Measurements from ENCODE around the gene NR2F1-AS1.

Gene NR2F1-AS1

GRCh38 chr5:93580927-93581445, at the start of gene NR2F1-AS1:
Gene NR2F1-AS1, minus strand, starts transcription at chr5:93581219.
- DNase-seq = no peak

GRCh38 chr5:93626801-93627200, 45.8 kb upstream of the NR2F1-AS1 start:
- no peak for DNase-seq

- DNase-seq = no peak
Measured at GRCh38 chr5:93623153-93623552, 42.1 kb upstream of the NR2F1-AS1 start.

DNA sequence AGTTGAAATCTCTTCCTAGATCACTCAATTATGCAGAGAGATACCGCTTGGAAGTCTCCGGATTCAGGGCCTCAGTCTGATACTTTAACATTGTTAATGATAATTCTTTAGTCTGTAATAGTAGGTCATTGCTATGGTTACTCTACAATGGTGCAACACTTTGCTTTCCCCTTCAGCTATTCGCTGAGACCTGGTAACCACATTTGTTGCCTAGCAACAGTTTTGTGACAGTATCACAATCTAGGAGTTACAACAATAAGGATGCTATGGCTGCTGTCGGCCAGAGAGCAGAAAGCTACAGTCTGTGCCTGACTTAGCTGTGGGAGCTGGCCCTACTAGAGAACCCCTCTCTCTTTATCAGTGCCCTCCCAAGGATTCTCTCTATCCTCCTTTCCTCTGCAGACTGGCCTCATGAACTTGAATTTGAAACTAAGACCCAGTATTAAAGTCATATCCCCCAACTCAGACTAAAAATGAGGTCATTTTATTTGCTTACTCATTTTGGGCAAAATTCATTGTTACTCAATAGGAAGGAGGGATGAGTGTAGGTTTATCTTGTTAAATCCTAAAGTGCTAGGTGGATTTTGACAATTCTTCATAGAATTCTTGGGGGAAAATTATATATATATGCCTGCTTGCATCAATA, 41.3 kb upstream of the NR2F1-AS1 start:
- peak; percentile 38 for DNase-seq

- peak; percentile 71 for DNase-seq
Measured at GRCh38 chr5:93621327-93621798, 40.3 kb upstream of the NR2F1-AS1 start.

- DNase-seq = peak; percentile 87
Measured at GRCh38 chr5:93620487-93621326, 39.7 kb upstream of the NR2F1-AS1 start.

DNA sequence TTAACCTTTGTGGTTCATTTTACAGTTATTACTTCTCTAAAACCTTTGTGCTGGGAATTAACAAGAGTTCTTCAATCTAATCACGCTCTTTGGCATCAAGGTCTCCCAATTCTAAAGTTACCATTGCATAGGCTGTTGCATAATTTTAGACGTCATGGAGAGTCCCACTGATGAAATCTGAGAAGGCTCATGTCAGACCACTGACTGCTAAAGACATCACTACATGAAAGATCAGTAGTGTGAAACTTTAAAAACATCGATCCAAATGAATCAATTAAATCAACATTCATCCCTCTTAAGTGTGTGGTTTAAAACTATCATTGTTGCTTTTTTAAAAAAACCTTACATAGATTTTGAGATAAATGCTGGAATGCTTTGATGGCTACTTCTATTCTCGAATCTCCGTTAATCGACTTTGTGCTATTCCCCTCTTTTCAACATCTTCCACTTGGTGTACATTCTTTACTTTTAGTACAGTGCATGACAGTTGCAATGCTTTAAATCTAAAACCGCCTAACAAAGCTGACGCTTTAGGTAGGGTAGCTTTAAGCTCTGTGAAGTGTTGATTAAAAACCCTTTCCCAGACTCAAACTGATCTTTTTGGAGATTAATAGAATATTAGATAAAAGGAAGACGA, 35.6 kb upstream of the NR2F1-AS1 start:
- DNase-seq = no peak

DNA sequence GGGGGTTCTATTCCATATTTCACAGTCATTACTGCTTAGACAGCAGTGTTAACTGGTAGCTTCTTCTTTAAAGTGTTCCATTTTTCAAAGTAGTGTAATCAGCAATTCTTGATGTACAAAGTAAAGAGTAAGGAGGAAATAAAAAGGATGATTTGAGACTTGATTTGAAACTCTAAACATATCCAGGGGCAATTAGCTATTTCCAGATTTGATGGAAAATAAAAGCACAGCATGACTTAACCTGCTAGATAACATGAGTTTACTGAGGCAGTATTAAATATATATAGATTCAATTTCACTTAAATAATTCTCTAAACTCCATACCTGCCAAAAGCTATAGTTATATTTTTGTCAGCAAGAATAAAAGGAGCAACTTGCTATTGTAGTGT, 31.8 kb upstream of the NR2F1-AS1 start:
- no peak for DNase-seq

GRCh38 chr5:93611976-93612854, 31.2 kb upstream of the NR2F1-AS1 start:
- DNase-seq = peak; percentile 36

- DNase-seq = no peak
Measured at GRCh38 chr5:93611273-93611975, 30.4 kb upstream of the NR2F1-AS1 start.

GRCh38 chr5:93610581-93611272, 29.7 kb upstream of the NR2F1-AS1 start:
- no peak for DNase-seq

- DNase-seq = no peak
Measured at GRCh38 chr5:93609762-93610161, 28.7 kb upstream of the NR2F1-AS1 start.

- DNase-seq = no peak
Measured at GRCh38 chr5:93608855-93609254, 27.8 kb upstream of the NR2F1-AS1 start.

DNA sequence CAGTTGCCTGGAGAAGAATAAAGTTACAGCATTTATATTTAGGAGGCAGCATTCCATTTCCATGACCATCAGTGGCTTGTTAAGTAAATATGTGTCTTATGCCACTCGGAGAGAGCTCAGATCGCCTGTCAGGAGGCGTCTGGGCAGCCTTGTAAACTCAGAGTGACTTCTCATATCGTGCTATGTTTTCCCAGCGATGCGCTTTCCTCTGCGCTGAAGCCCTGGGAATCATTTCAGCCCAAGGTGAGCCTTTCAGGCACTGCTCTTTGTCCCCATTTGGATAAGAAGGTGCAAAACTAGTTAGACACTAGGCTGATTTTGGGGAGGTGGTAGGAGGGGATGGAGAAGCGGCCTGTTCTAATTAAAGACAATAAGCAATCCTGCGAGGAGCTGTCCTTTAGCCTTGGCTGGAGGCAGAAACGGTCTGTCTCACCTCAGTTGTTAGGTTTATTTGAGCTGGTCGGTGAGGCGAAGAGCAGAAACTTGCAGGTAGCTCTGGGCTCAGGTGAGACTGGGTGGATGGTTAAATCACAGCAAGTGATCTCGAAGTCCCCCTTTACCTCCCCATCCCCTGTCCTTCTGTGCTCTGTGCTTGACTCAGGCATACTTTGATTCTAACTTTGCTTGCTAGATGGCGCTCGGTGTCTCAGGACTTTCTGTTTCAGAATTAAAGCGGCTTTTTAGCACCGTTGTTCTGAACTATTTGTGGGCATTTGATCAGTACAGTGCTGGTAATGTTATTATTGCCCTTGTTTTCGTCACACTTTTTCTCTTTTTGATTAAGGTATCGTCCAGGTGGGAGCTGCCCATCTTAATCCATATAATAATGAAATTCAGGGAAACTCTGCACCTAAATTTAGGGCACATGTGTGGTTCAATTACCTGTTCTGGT, 26.6 kb upstream of the NR2F1-AS1 start:
- peak; percentile 77 for DNase-seq

DNA sequence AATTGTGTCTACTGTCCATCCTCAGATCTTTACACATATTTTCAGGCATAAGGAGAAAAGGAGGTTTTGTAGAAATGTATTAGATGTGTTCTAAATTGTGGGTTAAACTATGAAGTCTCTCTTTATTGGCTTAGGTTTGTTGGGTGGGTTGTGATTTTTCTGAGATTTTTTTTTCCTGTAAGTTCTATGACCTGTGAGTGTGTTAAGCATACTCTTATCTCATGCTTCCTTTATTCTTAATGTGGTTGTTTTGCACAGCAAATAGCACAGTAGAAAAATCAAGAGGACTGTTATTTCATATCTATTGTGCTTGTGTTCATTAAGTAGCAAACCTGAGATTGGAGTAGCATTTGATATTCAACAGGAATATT, 25.3 kb upstream of the NR2F1-AS1 start:
- DNase-seq = no peak

- no peak for DNase-seq
Measured at GRCh38 chr5:93604644-93605515, 23.9 kb upstream of the NR2F1-AS1 start.

DNA sequence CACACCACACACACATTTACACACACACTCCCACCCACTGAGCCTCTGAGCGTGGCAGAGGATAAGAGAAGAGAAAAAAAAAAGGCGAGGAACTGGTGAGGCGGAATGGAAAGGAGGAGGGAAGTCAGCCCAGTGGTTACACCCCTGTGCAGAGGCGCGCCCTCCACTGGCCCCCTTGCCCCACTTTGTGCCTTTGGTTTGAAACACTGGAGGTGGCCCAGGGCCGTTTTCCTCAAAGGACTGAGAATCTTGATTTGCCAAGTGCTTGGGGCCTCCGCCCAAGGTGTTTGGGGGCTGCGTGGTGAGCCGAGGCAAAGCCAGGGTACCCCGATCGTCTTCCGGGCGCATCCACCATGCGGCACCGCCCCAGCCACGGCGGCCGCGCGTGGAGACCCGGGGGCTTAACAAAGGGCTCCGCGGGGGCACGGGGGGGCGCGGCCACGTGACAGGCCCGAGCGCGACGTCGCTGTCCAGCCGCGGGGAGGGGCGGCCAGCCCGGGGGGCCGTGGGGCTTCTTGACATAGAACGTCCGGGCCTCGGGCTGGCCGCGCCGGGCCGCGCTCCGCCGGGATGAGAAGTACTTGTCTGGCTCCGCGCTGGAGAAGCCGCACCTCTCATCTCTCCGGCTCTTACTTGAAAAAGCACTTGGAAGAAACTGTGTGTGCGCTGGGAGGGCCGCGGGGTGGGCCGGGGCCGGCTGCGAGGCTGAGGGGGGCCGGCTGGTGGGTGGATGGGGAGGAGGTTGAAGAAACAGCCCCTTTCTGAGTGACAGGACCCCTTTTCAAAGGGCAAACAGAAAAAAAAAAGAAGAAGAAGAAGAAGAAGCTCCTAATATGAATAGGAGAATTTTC, 23.0 kb upstream of the NR2F1-AS1 start:
- no peak for DNase-seq
